Subcutaneous abdominal adipose tissue (tissue), 5 donors: ENCODE results near the gene ASAP2.
A peak's percentile ranks its signal among the peaks of the same experiment; 100 is the strongest.

ENCODE experiments used
- H3K27ac ChIP-seq: one replicate; pipeline ENCODE4 v1.7.0; 2013; ENCODE audit warnings: low read depth, mild to moderate bottlenecking, inconsistent platforms, low read length, moderate library complexity
- H3K27me3 ChIP-seq, 5 donors: one replicate each; pipeline ENCODE4 v1.7.0; 2013; ENCODE audit warnings: low read length in 5 of 5, inconsistent platforms in 1 of 5; ENCODE audit not compliant: control insufficient read depth in 5 of 5, insufficient read depth in 4 of 5
- H3K36me3 ChIP-seq, 5 donors: one replicate each; pipeline ENCODE4 v1.7.0; 2013; ENCODE audit warnings: low read length in 5 of 5; ENCODE audit not compliant: control insufficient read depth in 5 of 5, insufficient read depth in 5 of 5
- H3K4me1 ChIP-seq, 5 donors: one replicate each; pipeline ENCODE4 v1.7.0; 2013; ENCODE audit warnings: low read length in 5 of 5, mild to moderate bottlenecking in 3 of 5, moderate library complexity in 1 of 5; ENCODE audit not compliant: control insufficient read depth in 5 of 5, insufficient read depth in 5 of 5
- H3K4me3 ChIP-seq, 5 donors: one replicate each; pipeline ENCODE4 v1.7.0; 2013; ENCODE audit warnings: low read length in 5 of 5, low read depth in 1 of 5
- H3K9ac ChIP-seq, 5 donors: one replicate each; pipeline ENCODE4 v1.7.0; 2013; ENCODE audit warnings: low read length in 5 of 5, mild to moderate bottlenecking in 4 of 5, moderate library complexity in 3 of 5
- H3K9me3 ChIP-seq, 5 donors: one replicate each; pipeline ENCODE4 v1.7.0; 2013; ENCODE audit warnings: low read length in 5 of 5; ENCODE audit not compliant: control insufficient read depth in 5 of 5
- donor health status: healthy.
- donor health status: healthy.
- donor health status: healthy.
- donor health status: healthy.
- donor health status: healthy.

The ASAP2 gene

GRCh38 chr2:9408641-9409151 lies 202.1 kb downstream of the ASAP2 start:
- Histone ChIP-seq H3K36me3 (peaks cover 14 to 65% (median 44%) of the 10 kb centered on the region in 5 donors), H3K9me3 (no peaks in the 10 kb centered on the region), H3K27ac (peak overlapping the region; percentile 77), H3K4me3 (no peak overlapping the region), H3K4me1 (peaks cover 0 to 38% (median 26%) of the 10 kb centered on the region in 5 donors), H3K9ac (no peak overlapping the region), H3K27me3 (no peaks in the 10 kb centered on the region)

GRCh38 chr2:9410108-9410507 lies 203.5 kb downstream of the ASAP2 start:
- no peaks in the 10 kb centered on the region for H3K9me3 ChIP-seq

GRCh38 chr2:9412781-9413180 lies 206.2 kb downstream of the ASAP2 start:
- Histone ChIP-seq H3K27ac (peak overlapping the region; percentile 13), H3K9ac (no peak overlapping the region), H3K27me3 (no peaks in the 10 kb centered on the region), H3K9me3 (no peaks in the 10 kb centered on the region), H3K4me3 (no peak overlapping the region), H3K36me3 (peaks cover 12 to 64% (median 51%) of the 10 kb centered on the region in 5 donors), H3K4me1 (peaks cover 0 to 21% (median 8%) of the 10 kb centered on the region in 5 donors)

More at GRCh38 chr2:9410108-9410507, 203.5 kb downstream of the ASAP2 start:
- no peak overlapping the region for H3K4me3 ChIP-seq
- H3K4me1 ChIP-seq, result peaks cover 0 to 29% (median 16%) of the 10 kb centered on the region in 5 donors
- H3K9ac ChIP-seq, result no peak overlapping the region
- no peaks in the 10 kb centered on the region for H3K27me3 ChIP-seq
- H3K27ac ChIP-seq, result no peak overlapping the region
- H3K36me3 ChIP-seq, result peaks cover 14 to 63% (median 51%) of the 10 kb centered on the region in 5 donors

- Histone ChIP-seq H3K4me3 (no peak overlapping the region), H3K9ac (peak overlapping the region in 1 of 5 donors; percentile 1), H3K27ac (peak overlapping the region; percentile 38), H3K27me3 (no peaks in the 10 kb centered on the region), H3K9me3 (no peaks in the 10 kb centered on the region), H3K36me3 (peaks cover 20 to 48% (median 41%) of the 10 kb centered on the region in 5 donors), H3K4me1 (peaks cover 4 to 38% (median 23%) of the 10 kb centered on the region in 5 donors)
Measured at GRCh38 chr2:9415516-9416169, 209.0 kb downstream of the ASAP2 start.

GRCh38 chr2:9416267-9416961 lies 209.8 kb downstream of the ASAP2 start:
- H3K36me3 ChIP-seq, result peaks cover 15 to 40% (median 34%) of the 10 kb centered on the region in 5 donors

GRCh38 chr2:9416962-9417316 lies 210.3 kb downstream of the ASAP2 start:
- H3K4me1 ChIP-seq, result peaks cover 4 to 51% (median 34%) of the 10 kb centered on the region in 5 donors
- H3K4me3 ChIP-seq, result no peak overlapping the region
- H3K9me3 ChIP-seq, result no peaks in the 10 kb centered on the region
- peaks cover 15 to 37% (median 32%) of the 10 kb centered on the region in 5 donors for H3K36me3 ChIP-seq
- no peak overlapping the region for H3K9ac ChIP-seq
- H3K27ac ChIP-seq, result peak overlapping the region; percentile 16
- no peaks in the 10 kb centered on the region for H3K27me3 ChIP-seq

More at GRCh38 chr2:9416267-9416961, 209.8 kb downstream of the ASAP2 start:
- no peaks in the 10 kb centered on the region for H3K9me3 ChIP-seq
- H3K27me3 ChIP-seq, result no peaks in the 10 kb centered on the region
- peaks cover 4 to 46% (median 29%) of the 10 kb centered on the region in 5 donors for H3K4me1 ChIP-seq
- H3K9ac ChIP-seq, result no peak overlapping the region
- H3K27ac ChIP-seq, result peak overlapping the region; percentile 38
- no peak overlapping the region for H3K4me3 ChIP-seq

- H3K9me3 ChIP-seq, result no peaks in the 10 kb centered on the region
- no peak overlapping the region for H3K9ac ChIP-seq
- no peak overlapping the region for H3K27ac ChIP-seq
- H3K36me3 ChIP-seq, result peaks cover 12 to 31% (median 28%) of the 10 kb centered on the region in 5 donors
- H3K4me1 ChIP-seq, result peaks cover 6 to 58% (median 42%) of the 10 kb centered on the region in 5 donors
- no peaks in the 10 kb centered on the region for H3K27me3 ChIP-seq
- no peak overlapping the region for H3K4me3 ChIP-seq
Measured at GRCh38 chr2:9417725-9418124, 211.1 kb downstream of the ASAP2 start.

GRCh38 chr2:9418746-9419145 lies 212.1 kb downstream of the ASAP2 start:
- no peak overlapping the region for H3K9ac ChIP-seq
- peak overlapping the region; percentile 39 for H3K27ac ChIP-seq
- peaks cover 6 to 60% (median 45%) of the 10 kb centered on the region in 5 donors for H3K4me1 ChIP-seq
- peaks cover 9 to 28% (median 23%) of the 10 kb centered on the region in 5 donors for H3K36me3 ChIP-seq
- H3K27me3 ChIP-seq, result no peaks in the 10 kb centered on the region
- H3K9me3 ChIP-seq, result no peaks in the 10 kb centered on the region
- no peak overlapping the region for H3K4me3 ChIP-seq

- Histone ChIP-seq H3K4me1 (peaks cover 10 to 68% (median 53%) of the 10 kb centered on the region in 5 donors), H3K9me3 (no peaks in the 10 kb centered on the region), H3K27me3 (no peaks in the 10 kb centered on the region), H3K27ac (peak overlapping the region; percentile 48), H3K36me3 (peaks cover 9 to 23% (median 18%) of the 10 kb centered on the region in 5 donors), H3K4me3 (peak overlapping the region in 1 of 5 donors; percentile 28), H3K9ac (peak overlapping the region in 3 of 5 donors; percentile 13 to 41 (median 32))
Measured at GRCh38 chr2:9419541-9419940, 212.9 kb downstream of the ASAP2 start.

GRCh38 chr2:9420495-9420894 lies 213.9 kb downstream of the ASAP2 start:
- Histone ChIP-seq H3K4me3 (peak overlapping the region in 4 of 5 donors; percentile 6 to 52 (median 29)), H3K4me1 (peaks cover 10 to 69% (median 57%) of the 10 kb centered on the region in 5 donors)

More at GRCh38 chr2:9420495-9420894, 213.9 kb downstream of the ASAP2 start:
- Histone ChIP-seq H3K27me3 (no peaks in the 10 kb centered on the region), H3K9ac (peak overlapping the region in 2 of 5 donors; percentile 38 to 61), H3K27ac (peak overlapping the region; percentile 48), H3K9me3 (no peaks in the 10 kb centered on the region), H3K36me3 (peaks cover 9 to 22% (median 16%) of the 10 kb centered on the region in 5 donors)
